ENCODE measurements around the gene ANKRD34B.

GRCh38 chr5:80607832-80608231 is 37.8 kb upstream of the ANKRD34B start:
- TF ChIP-seq CTCF (IDR thresholded peaks at IDR 0.05; ENCODE audit: borderline replicate concordance, extremely low read depth, low read length, poor library complexity, severe bottlenecking) (no peak), EZH2 (IDR thresholded peaks at IDR 0.05; ENCODE audit: borderline replicate concordance, low read depth, low read length, severe bottlenecking) (no peak)

All from DND-41 (cell line).